Small intestine (tissue), 7 donors: Measurements from ENCODE around the gene ANKRD24. TPM values are rescaled to one million over a fixed set of nuclear protein-coding genes. Genes with fewer than 3 reads are reported as not detected.
"Not testable (repeated sequence)": the region's sequence is repeated elsewhere in the genome, so short reads cannot be mapped to it uniquely, and the experiment has no call there.

Source experiments
- DNase-seq, 2 donors: peaks; one replicate each; pipeline versions ENCODE4 v3.0.0 to v3.0.0-alpha.2; 2013
- FAIRE-seq: peaks from 2 replicates; lab custom pipeline; 2012; peaks lifted over from hg19 to GRCh38; lab: Jason Lieb, UNC
- H3K27ac ChIP-seq, 3 donors: one replicate each; pipeline ENCODE4 v1.5.1; 2013; ENCODE audit warnings: low read length in 2 of 3, mild to moderate bottlenecking in 2 of 3, control low read depth in 1 of 3, inconsistent platforms in 1 of 3, low read depth in 1 of 3, moderate library complexity in 1 of 3
- H3K27me3 ChIP-seq, 3 donors: one replicate each; pipeline ENCODE4 v1.6.1; 2013; ENCODE audit warnings: low read length in 3 of 3, inconsistent platforms in 1 of 3; ENCODE audit not compliant: control insufficient read depth in 3 of 3, insufficient read depth in 3 of 3
- H3K36me3 ChIP-seq, 3 donors: one replicate each; pipeline ENCODE4 v1.6.1; 2013; ENCODE audit warnings: low read length in 3 of 3, inconsistent platforms in 1 of 3, low read depth in 1 of 3, mild to moderate bottlenecking in 1 of 3, moderate library complexity in 1 of 3; ENCODE audit not compliant: control insufficient read depth in 3 of 3, insufficient read depth in 2 of 3
- H3K4me1 ChIP-seq, 3 donors: one replicate each; pipeline ENCODE4 v1.6.1; 2013; ENCODE audit warnings: low read length in 2 of 3, inconsistent platforms in 1 of 3, low read depth in 1 of 3, mild to moderate bottlenecking in 1 of 3, moderate library complexity in 1 of 3; ENCODE audit not compliant: control insufficient read depth in 3 of 3, insufficient read depth in 2 of 3
- H3K4me3 ChIP-seq, 3 donors: one replicate each; pipeline ENCODE4 v1.5.1; 2013; ENCODE audit warnings: low read length in 3 of 3, control low read depth in 1 of 3, inconsistent platforms in 1 of 3, low read depth in 1 of 3, mild to moderate bottlenecking in 1 of 3, moderate library complexity in 1 of 3
- H3K9me3 ChIP-seq, 2 donors: one replicate each; pipeline ENCODE4 v1.6.1; 2013; ENCODE audit warnings: low read depth in 1 of 2, low read length in 1 of 2; ENCODE audit not compliant: control insufficient read depth in 2 of 2, insufficient read depth in 1 of 2
- whole genome bisulfite sequencing, 3 donors: extraction: QIAGEN DNeasy Blood & Tissue Kit; methylation state at CpG; one replicate each; pipeline ENCODE4 v1.1.7; 2013; 5-methylcytosine and 5-hydroxymethylcytosine counted together
- polyA plus RNA-seq, 4 donors: library from polyadenylated mRNA; stranded (reverse) in 3 of 4; unstranded in 1 of 4; fragments of 200-250 nt in 3 of 4; fragments of 120-200 nt in 1 of 4; gene quantifications; one replicate each; pipeline versions ENCODE4 v1.2.1 to v1.2.3, GENCODE V29; 2013
- donor health status: healthy with polysubstance abuse.
- donor health status: control.
- donor health status: control.
- donor health status: Bipolar disorder and iron deficiency.
- donor health status: healthy.

The ANKRD24 gene
- polyA plus RNA-seq, 4 donors, result 1.6 to 3.1 (median 2.3) TPM

GRCh38 chr19:4144666-4145249, 37.7 kb upstream of the ANKRD24 start:
- Histone ChIP-seq H3K4me1 (peaks cover 0 to 56% (median 0%) of the 10 kb centered on the region in 3 donors), H3K27me3 (no peaks in the 10 kb centered on the region), H3K27ac (peak overlapping the region; percentile 93 to 96 (median 96)), H3K36me3 (no peaks in the 10 kb centered on the region), H3K4me3 (peak overlapping the region in 1 of 3 donors; percentile 2), H3K9me3 (peaks cover 0 to 7% of the 10 kb centered on the region in 2 donors)
- DNase-seq (peak; percentile 92), FAIRE-seq (no peak)
- 20 to 30% (median 23%) methylated on average over 7 of the region's 7 CpGs for WGBS, 3 donors

GRCh38 chr19:4149518-4150288, 32.8 kb upstream of the ANKRD24 start:
- peaks cover 0 to 9% (median 0%) of the 10 kb centered on the region in 3 donors for H3K36me3 ChIP-seq
- H3K27me3 ChIP-seq, result no peaks in the 10 kb centered on the region
- no peak overlapping the region for H3K4me3 ChIP-seq
- FAIRE-seq (no peak), DNase-seq (peak; percentile 90 to 97)
- peak overlapping the region; percentile 64 to 92 (median 81) for H3K27ac ChIP-seq
- peaks cover 0 to 6% of the 10 kb centered on the region in 2 donors for H3K9me3 ChIP-seq
- peaks cover 0 to 64% (median 8%) of the 10 kb centered on the region in 3 donors for H3K4me1 ChIP-seq
- WGBS, 3 donors, result 14 to 42% (median 28%) methylated on average over 17 of the region's 17 CpGs

- no peaks in the 10 kb centered on the region for H3K9me3 ChIP-seq
- H3K36me3 ChIP-seq, result peaks cover 0 to 29% (median 3%) of the 10 kb centered on the region in 3 donors
- no peak for FAIRE-seq
- no peak for DNase-seq
- H3K4me1 ChIP-seq, result peaks cover 0 to 54% (median 8%) of the 10 kb centered on the region in 3 donors
- H3K27ac ChIP-seq, result no peak overlapping the region
- no peaks in the 10 kb centered on the region for H3K27me3 ChIP-seq
- H3K4me3 ChIP-seq, result no peak overlapping the region
- whole genome bisulfite sequencing, 3 donors, result 70 to 79% (median 73%) methylated on average over 6 of the region's 6 CpGs
Measured at GRCh38 chr19:4151623-4152022, 30.9 kb upstream of the ANKRD24 start.

GRCh38 chr19:4152241-4152998, 30.1 kb upstream of the ANKRD24 start:
- peak in 1 of 2 donors; percentile 46 for DNase-seq
- no peaks in the 10 kb centered on the region for H3K27me3 ChIP-seq
- peaks cover 0 to 55% (median 8%) of the 10 kb centered on the region in 3 donors for H3K4me1 ChIP-seq
- peaks cover 0 to 37% (median 7%) of the 10 kb centered on the region in 3 donors for H3K36me3 ChIP-seq
- peak overlapping the region in 1 of 3 donors; percentile 12 for H3K4me3 ChIP-seq
- WGBS, 3 donors, result 55 to 71% (median 68%) methylated on average over 10 of the region's 10 CpGs
- H3K27ac ChIP-seq, result peak overlapping the region in 2 of 3 donors; percentile 65 to 78
- H3K9me3 ChIP-seq, result no peaks in the 10 kb centered on the region
- FAIRE-seq, result no peak

GRCh38 chr19:4154571-4155312, 27.7 kb upstream of the ANKRD24 start:
- Histone ChIP-seq H3K4me3 (peak overlapping the region in 2 of 3 donors; percentile 83 to 90), H3K4me1 (peaks cover 0 to 46% (median 8%) of the 10 kb centered on the region in 3 donors), H3K27me3 (no peaks in the 10 kb centered on the region), H3K9me3 (no peaks in the 10 kb centered on the region), H3K36me3 (peaks cover 0 to 59% (median 7%) of the 10 kb centered on the region in 3 donors), H3K27ac (peak overlapping the region in 2 of 3 donors; percentile 53 to 87)
- FAIRE-seq, result no peak
- no peak for DNase-seq
- 32 to 66% (median 46%) methylated on average over 21 of the region's 21 CpGs for WGBS, 3 donors

- peak overlapping the region in 1 of 3 donors; percentile 90 for H3K4me3 ChIP-seq
- FAIRE-seq (no peak), DNase-seq (no peak)
- H3K4me1 ChIP-seq, result peaks cover 0 to 32% (median 3%) of the 10 kb centered on the region in 3 donors
- 57 to 75% (median 66%) methylated on average over 6 of the region's 6 CpGs for WGBS, 3 donors
- peaks cover 0 to 78% (median 13%) of the 10 kb centered on the region in 3 donors for H3K36me3 ChIP-seq
- H3K9me3 ChIP-seq, result no peaks in the 10 kb centered on the region
- H3K27me3 ChIP-seq, result no peaks in the 10 kb centered on the region
- peak overlapping the region in 1 of 3 donors; percentile 76 for H3K27ac ChIP-seq
Measured at GRCh38 chr19:4157164-4157563, 25.3 kb upstream of the ANKRD24 start.

- Histone ChIP-seq H3K27ac (peak overlapping the region in 1 of 3 donors; percentile 34), H3K4me3 (peak overlapping the region in 1 of 3 donors; percentile 90), H3K36me3 (peaks cover 0 to 85% (median 13%) of the 10 kb centered on the region in 3 donors), H3K4me1 (peaks cover 0 to 24% (median 0%) of the 10 kb centered on the region in 3 donors)
- not testable (repeated sequence) for H3K9me3 ChIP-seq, H3K27me3 ChIP-seq, FAIRE-seq
- 55 to 72% (median 59%) methylated on average over 8 of the region's 8 CpGs for WGBS, 3 donors
- DNase-seq, result peak in 1 of 2 donors; percentile 82
Measured at GRCh38 chr19:4157971-4158370, 24.5 kb upstream of the ANKRD24 start.
